ENCODE results near the gene PYGB. TPM values are rescaled to one million over a fixed set of nuclear protein-coding genes. Genes with fewer than 3 reads are reported as not detected.
A peak's percentile ranks its signal among the peaks of the same experiment; 100 is the strongest.

PYGB gene
- total RNA-seq, 1 experiment from 2014 or later, result 220 TPM

DNA sequence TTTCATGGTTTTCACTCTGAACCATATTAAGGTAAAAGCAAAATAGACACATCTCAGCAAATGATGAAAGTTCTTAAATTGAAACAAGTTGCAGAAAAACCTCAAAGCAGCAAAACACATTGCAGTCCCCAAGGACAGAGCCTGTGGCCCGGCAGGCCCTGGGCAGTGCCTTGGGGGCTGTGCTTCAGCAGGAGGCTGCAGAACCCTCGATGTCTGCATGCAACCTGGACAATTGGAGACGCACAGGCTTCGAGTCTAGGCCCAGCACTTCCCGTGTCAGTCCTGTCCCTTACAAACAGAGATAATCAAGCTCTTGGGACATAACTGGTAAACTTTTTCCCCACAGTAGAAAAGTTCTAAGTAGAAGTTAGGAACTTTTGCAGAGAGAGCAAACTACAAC lies 9.2 kb downstream of the PYGB start:
- Histone ChIP-seq H3K4me3 (ENCODE audit: low read depth in 2 of 2, low read length in 2 of 2) (no peak overlapping the region), H3K4me1 (ENCODE audit: control insufficient read depth, insufficient read depth, low read length) (peaks cover 51% of the 10 kb centered on the region), H3K27me3 (ENCODE audit: control insufficient read depth, insufficient read depth, low read length) (no peaks in the 10 kb centered on the region), H3K36me3 (ENCODE audit: control insufficient read depth, insufficient read depth, low read length) (peaks cover 15% of the 10 kb centered on the region), H3K9me3 (ENCODE audit: control insufficient read depth, insufficient read depth, low read depth, low read length) (no peaks in the 10 kb centered on the region), H3K27ac (ENCODE audit: low read length) (peak overlapping the region; percentile 24; the same call in 1 of the 2 replicates)
- ATAC-seq (no peak), DNase-seq (ENCODE audit: low read depth, low spot score) (no peak)
- TF ChIP-seq, protein P1, sequence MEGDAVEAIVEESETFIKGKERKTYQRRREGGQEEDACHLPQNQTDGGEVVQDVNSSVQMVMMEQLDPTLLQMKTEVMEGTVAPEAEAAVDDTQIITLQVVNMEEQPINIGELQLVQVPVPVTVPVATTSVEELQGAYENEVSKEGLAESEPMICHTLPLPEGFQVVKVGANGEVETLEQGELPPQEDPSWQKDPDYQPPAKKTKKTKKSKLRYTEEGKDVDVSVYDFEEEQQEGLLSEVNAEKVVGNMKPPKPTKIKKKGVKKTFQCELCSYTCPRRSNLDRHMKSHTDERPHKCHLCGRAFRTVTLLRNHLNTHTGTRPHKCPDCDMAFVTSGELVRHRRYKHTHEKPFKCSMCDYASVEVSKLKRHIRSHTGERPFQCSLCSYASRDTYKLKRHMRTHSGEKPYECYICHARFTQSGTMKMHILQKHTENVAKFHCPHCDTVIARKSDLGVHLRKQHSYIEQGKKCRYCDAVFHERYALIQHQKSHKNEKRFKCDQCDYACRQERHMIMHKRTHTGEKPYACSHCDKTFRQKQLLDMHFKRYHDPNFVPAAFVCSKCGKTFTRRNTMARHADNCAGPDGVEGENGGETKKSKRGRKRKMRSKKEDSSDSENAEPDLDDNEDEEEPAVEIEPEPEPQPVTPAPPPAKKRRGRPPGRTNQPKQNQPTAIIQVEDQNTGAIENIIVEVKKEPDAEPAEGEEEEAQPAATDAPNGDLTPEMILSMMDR (IDR thresholded peaks at IDR 0.05), result no peak
- TF ChIP-seq, protein P2, sequence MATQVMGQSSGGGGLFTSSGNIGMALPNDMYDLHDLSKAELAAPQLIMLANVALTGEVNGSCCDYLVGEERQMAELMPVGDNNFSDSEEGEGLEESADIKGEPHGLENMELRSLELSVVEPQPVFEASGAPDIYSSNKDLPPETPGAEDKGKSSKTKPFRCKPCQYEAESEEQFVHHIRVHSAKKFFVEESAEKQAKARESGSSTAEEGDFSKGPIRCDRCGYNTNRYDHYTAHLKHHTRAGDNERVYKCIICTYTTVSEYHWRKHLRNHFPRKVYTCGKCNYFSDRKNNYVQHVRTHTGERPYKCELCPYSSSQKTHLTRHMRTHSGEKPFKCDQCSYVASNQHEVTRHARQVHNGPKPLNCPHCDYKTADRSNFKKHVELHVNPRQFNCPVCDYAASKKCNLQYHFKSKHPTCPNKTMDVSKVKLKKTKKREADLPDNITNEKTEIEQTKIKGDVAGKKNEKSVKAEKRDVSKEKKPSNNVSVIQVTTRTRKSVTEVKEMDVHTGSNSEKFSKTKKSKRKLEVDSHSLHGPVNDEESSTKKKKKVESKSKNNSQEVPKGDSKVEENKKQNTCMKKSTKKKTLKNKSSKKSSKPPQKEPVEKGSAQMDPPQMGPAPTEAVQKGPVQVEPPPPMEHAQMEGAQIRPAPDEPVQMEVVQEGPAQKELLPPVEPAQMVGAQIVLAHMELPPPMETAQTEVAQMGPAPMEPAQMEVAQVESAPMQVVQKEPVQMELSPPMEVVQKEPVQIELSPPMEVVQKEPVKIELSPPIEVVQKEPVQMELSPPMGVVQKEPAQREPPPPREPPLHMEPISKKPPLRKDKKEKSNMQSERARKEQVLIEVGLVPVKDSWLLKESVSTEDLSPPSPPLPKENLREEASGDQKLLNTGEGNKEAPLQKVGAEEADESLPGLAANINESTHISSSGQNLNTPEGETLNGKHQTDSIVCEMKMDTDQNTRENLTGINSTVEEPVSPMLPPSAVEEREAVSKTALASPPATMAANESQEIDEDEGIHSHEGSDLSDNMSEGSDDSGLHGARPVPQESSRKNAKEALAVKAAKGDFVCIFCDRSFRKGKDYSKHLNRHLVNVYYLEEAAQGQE (IDR thresholded peaks at IDR 0.05; ENCODE audit: insufficient read depth in 1 of 2, low read depth in 2 of 2, low read length in 1 of 2), result no peak
- TF ChIP-seq TCF7L2 (IDR thresholded peaks at IDR 0.05; ENCODE audit: low read depth, low read length), result no peak
- TF ChIP-seq SIN3A (IDR thresholded peaks at IDR 0.05; ENCODE audit: borderline replicate concordance, insufficient read depth, low read depth, low read length), result no peak
- no peak for TF ChIP-seq POLR2AphosphoS5 (IDR thresholded peaks at IDR 0.05; ENCODE audit: low read depth, low read length)
- ChIA-PET CTCF (interaction anchor here (0.6 kb wide), 1 partner anchor 193 kb away, joined by 3 read pairs; no protein-coding TSS in a partner anchor), POLR2A (no interaction called here)
- in situ Hi-C loops (cut with HindIII; ENCODE audit: low pct_unique_long_range_greater_than_20kb, low sequenced_read_pairs), result no loop called here
- no TSS peak for BruUV-seq (replicated peaks)
- intact Hi-C loops (cut with micrococcal nuclease; ENCODE audit: unreplicated experiment), result no loop called here

DNA sequence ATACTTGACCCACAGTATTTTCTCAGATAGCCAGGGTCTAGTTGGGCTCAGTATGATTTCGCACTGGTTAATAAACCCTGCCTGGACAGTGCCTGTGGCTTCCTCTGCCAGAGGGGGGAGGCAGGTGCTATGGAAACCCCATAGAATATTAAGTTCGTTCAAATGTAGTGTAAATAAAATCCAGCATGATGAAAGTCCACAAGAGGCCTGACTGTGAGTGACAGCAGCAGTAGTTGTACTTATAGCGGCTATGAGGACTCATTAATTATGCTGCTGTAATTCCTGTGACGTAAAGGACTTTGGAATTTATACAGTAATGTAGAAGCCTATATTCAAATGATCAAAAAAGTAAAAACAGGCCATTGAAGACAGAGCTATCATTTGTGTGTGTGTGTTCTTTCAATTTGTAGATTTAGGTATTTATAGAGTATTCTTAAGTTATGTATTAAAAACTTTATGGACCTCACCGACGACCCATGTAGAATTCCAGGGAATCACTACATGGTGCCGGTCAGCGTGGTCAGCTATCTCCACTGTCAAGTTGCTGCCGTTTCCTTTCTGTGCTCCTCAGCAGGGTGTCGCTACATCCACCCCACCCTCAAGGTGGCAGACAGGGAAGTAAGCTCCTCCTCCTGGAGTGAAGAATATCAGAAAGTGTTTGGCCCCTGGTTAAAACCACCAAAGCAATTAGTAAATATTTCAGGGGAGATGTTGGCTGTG lies 10.0 kb downstream of the PYGB start:
- DNase-seq (ENCODE audit: low read depth, low spot score) (no peak), ATAC-seq (no peak)
- Histone ChIP-seq H3K4me1 (ENCODE audit: control insufficient read depth, insufficient read depth, low read length) (peaks cover 43% of the 10 kb centered on the region), H3K27me3 (ENCODE audit: control insufficient read depth, insufficient read depth, low read length) (no peaks in the 10 kb centered on the region), H3K27ac (ENCODE audit: low read length) (no peak overlapping the region; the same call in 1 of the 2 replicates), H3K9me3 (ENCODE audit: control insufficient read depth, insufficient read depth, low read depth, low read length) (no peaks in the 10 kb centered on the region), H3K36me3 (ENCODE audit: control insufficient read depth, insufficient read depth, low read length) (peaks cover 15% of the 10 kb centered on the region), H3K4me3 (ENCODE audit: low read depth in 2 of 2, low read length in 2 of 2) (no peak overlapping the region)
- CTCF ChIA-PET, result interaction anchor here (0.6 kb wide), 1 partner anchor 193 kb away, joined by 3 read pairs; no protein-coding TSS in a partner anchor
- BruUV-seq (replicated peaks), result no TSS peak
- TF ChIP-seq, protein P1 (IDR thresholded peaks at IDR 0.05), result no peak
- TF ChIP-seq SIN3A (IDR thresholded peaks at IDR 0.05; ENCODE audit: borderline replicate concordance, insufficient read depth, low read depth, low read length), result no peak
- no peak for TF ChIP-seq TCF7L2 (IDR thresholded peaks at IDR 0.05; ENCODE audit: low read depth, low read length)
- TF ChIP-seq, protein P2 (IDR thresholded peaks at IDR 0.05; ENCODE audit: insufficient read depth in 1 of 2, low read depth in 2 of 2, low read length in 1 of 2), result no peak
- TF ChIP-seq POLR2AphosphoS5 (IDR thresholded peaks at IDR 0.05; ENCODE audit: low read depth, low read length), result no peak
- POLR2A ChIA-PET, result interaction anchor here (0.6 kb wide), 1 partner anchor 10 kb away, joined by 6 read pairs; no protein-coding TSS in a partner anchor
- in situ Hi-C loops (cut with HindIII; ENCODE audit: low pct_unique_long_range_greater_than_20kb, low sequenced_read_pairs), result no loop called here
- intact Hi-C loops (cut with micrococcal nuclease; ENCODE audit: unreplicated experiment), result no loop called here

All from Panc1 (cell line).